Measurements from ENCODE around the gene COL4A6.

Gene COL4A6

DNA sequence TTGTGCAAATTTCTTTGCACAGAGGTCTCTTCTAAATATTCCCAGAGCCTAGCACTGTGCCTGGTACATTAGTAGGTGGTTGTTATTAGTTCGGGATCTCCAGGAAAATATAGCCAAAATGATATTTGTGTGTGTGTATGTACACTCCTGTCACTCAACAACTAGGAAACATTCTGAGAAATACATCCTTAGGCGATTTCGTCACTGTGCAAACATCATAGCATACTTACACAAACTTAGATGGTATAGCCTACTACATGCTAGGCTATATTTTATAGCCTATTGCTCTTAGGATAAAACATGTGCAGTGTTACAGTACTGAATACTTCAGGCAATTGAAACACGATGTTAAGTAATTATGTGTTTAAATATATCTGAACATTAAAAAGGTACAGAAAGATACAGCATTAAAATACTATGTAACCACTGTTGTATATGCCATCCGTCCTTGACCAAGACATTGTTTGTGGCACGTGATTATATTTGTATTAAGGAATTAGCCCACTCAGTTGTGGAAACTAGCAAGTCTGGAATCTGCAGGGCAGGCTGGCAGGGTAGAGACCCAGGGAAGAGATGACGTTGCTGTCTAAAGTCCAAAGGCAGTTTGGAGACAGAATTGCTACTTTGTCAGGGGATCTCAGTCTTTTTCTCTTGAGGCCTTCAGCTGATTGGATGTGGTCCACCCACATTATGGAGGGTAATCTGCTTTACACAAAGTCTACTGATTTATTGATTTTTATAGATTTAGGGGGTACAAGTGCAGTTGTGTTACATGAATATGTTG lies 106.9 kb downstream of the COL4A6 start:
- DNase-seq = no peak

DNA sequence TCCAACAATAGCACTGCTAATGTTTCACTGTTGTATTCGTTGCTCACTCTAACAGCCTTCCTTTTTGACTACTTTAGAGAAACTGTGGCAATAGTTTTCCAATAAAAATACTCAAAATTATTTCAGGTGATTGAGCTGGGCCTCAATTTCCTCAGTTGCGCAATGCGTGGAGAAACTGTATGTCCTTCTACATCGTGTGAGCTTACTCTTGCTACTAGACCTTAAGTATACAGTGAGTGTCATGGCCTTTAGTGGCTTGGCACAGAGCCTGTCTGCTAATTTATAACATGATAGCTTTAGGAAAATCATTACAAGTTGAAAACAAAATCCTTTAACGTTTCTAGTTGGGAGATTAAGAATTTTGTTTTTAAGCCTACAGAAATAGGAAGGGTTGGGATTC lies 114.5 kb downstream of the COL4A6 start:
- no peak for DNase-seq

DNA sequence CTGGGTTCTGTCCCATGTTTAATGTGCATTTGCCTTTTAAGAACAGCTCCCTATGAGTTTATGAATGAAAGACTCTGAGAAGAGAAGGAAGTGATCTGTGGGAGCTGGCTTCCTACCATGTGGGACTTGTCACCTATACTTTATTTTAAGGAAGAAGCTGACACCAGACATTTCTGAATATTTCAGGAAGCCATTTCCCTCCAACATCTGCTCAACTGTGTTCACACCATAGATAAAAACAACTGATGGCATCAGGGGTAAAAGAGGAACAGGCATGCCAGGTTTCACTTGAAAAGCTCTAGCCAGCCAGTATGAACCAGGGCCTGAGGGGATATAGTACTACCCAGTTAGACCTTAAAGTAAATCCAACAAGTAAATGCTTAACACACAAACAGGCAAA lies 116.0 kb downstream of the COL4A6 start:
- no peak for DNase-seq

DNA sequence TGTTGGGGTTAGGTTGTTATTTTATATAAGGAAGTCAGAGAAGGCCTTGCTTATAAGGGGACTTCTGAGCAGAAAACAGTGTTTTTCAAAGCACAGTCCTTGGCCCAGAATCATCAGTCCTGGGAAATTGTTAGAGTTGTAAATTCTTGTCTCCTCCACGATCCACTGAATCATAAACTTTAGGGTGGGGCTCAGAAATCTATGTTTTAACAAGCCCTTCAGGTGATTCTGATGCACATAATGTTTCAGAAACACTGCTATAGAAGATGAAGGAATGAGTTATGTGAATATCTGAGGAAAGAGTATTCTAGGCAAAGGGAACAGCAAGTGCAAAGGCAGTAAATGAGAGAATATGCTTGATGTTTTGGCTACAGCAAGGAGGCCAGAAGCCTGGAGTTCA lies 121.8 kb downstream of the COL4A6 start:
- no peak for DNase-seq

DNA sequence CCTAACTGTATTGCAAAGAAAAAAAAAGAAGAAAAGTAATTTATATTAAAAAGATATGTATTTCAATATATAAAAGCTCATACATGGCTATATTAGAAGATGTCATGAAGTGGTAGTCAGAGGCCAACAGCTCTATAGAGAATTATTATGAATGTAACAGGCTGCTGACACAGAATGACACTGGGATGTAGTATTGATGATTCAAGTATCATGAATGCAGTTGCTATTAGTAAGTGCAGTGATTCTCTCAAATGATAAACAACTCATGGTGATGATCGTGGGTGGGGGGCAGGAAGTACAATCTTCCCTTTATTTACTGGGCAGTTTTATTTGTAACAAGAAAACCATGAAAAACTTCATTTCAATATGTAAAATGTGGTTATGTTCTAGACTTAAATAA lies 124.6 kb downstream of the COL4A6 start:
- DNase-seq = no peak

DNA sequence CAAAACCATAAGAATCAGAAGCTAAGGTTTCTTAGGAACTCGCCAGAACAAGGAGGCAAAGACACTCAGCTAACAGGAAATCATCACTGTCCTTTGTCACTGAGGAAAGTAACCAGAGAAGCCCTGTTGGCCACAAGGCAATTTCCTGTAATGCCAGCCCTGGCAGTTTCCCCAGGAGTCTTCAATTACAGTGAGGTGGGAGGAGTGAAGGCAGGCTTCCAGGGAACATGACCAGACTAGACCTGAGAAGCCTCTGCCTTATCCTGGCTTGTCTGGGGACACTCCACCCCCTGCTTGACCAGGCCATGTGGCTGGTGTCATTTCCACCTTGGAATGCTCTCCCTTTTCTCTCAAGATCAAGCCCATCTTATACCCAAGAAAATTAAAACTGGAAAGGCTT lies 125.3 kb downstream of the COL4A6 start:
- no peak for DNase-seq

DNA sequence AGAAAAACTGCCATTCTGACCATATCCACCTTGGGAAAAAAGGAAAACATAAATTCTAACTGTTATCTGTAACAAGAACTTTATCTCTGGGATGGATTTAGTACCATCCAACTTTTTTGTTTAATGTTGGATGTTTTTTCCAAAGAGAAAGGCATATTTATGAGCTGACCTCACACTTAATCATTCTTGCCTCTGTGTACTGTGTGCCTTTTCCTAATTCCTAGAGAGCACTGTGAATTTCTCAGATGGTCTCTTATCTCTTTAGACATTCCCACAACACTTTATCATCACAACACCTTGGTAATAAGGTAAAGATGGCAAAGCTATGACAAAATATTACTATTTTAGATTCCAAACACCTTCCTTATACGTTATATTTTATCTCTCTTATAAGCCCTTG lies 126.2 kb downstream of the COL4A6 start:
- no peak for DNase-seq

DNA sequence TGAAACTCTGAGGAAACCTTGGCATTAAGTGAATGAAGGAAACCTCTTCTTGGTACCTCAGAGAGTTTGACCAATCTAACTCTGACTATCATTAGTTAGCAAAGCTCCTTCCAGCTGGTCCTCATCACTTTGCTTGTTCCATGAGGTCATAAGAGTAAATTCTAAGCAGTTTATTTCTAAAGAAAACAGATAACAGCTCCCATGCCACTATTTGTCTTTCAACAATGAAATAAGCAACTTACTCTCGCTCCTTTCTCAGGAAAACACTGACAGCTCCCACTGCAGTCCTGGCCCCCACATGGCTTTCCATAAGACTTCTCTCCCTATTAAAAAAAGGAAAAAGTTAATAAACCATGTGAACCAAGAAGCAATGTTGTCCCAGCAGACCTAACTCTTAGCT lies 127.7 kb downstream of the COL4A6 start:
- DNase-seq = no peak

DNA sequence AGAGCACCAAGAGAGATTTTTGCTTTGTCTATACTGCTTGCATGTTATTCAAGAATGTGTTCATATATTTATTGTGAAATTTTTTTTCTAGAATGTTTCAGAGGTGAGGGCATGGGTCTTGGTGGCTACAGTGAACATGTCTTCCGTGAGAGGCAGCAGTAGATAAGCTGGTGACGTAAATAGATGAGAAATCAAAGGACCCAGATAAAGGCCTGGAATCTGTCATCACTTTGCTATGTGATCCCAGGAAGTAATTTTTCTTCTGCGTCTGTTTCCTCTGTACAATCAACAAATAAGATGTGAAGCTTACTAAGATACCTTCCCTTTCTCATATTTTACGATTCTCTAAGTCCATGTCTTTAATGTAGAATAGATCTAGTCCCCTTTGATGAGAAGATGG lies 129.1 kb downstream of the COL4A6 start:
- DNase-seq = no peak

DNA sequence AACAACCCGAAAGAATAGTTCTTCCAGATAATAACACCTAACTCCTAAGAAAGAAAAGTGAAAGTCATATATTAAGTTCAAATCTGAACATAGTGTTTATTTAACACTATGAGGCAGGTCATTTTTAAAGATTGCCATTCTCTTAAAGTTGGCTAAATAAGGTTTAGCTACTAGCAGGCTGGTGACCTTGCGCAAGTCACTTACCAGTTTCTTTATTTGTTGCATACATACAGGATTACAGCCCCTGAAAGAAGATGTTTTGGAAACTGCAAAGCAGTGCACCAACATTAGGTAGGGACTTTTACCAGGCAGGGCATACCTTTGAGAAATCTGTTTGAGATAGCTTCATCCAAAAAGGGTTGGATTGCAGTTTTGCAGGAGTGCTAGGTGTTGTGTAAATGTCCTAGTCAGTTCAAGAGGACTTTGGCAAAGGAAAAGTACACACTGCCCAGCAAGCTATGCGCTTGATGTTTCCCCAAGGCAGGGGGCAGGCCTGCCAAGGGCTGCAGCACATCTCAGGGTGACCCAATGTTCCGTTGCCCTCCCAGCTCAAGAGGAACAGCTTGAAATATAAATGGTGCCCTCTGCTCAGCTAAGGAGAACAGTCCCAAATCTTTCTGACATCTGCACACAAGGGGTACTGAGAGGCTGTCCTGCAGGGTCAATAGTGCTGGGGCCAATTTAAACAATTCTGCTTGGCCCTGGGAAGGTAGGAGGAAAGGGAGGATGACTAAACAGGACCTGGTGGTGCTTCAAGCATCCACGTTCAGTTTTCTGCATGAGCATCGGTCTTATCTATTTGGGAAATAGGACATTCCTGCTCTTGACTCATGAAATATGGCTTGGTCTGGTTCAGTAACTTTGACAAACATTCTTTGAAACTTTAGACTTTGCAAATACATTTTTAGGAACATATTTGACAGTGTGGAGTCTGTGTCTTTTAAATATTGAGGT lies 130.8 kb downstream of the COL4A6 start:
- no peak for DNase-seq

DNA sequence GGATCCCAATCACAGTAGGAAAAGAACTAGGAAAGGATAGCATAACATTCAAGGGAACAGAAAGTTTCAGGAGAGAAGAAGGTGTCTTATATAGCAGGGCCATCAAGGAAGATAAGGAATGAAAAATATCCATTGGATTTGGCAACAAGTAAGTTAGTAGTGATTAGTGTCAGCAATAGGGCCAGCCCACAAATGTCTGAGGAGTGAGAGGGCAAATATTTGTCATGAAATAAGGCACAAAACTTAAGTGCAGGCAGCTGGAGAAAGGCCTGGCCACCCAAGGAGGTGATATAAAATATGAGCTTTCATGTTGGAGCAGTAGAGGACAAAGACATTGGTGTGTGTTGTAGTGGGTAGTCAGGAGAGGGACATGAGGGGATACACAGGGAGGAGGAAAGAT lies 132.1 kb downstream of the COL4A6 start:
- no peak for DNase-seq

DNA sequence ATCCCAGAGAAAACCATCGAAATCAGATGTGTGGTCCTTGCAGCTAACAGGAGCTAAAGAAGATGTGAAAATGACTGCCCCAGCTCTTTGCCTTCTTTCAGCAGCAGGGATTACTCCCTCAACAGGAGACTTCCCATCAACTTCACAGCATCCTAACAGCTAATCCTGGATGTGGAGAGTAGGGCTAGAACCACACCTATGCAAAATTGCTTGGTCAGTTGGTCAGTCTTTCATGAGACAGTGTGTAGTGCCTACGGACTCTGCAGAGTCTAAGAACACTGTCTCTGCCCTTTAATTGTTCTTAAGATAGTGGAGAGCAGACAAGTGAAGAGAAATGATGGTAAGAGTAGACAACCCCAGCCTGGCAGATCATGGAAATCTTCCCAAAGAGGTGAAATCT lies 133.5 kb downstream of the COL4A6 start:
- DNase-seq = no peak

DNA sequence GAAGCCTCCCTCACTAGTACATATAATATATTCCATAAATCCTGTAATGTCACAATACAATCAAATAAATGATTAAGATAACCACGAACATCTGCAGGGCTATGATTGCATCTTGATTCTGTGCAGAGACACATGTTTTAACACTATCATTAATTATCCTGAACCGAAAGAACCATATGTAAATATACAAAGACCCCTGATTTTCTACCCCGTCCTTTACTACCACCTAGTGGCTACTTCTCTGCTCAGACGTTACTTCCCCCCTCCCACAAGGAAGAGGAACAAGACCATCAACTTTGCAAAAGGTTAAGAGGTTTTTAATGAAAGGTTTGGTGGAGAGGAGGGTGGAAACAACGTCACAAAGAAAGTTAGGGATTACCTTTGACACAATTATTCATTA lies 134.0 kb downstream of the COL4A6 start:
- DNase-seq = no peak

DNA sequence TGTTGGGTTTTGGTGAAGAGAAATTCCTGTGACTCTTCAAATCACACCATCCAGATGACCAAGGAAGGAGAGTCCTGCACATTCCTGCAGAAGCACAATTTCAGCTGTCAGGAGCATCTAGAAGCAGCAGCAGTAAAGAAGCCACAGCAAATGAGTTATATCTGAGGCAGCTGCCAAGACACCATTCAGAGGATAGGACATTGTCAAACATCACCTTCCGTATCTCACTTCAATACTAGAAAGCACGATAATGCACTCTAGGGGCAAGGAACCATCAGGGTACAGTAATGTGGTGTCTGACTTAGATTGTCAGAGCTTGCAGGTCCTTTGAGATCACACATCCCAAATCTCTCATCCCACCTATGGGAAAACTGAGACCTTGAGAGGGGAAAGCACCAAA lies 134.5 kb downstream of the COL4A6 start:
- DNase-seq = no peak

DNA sequence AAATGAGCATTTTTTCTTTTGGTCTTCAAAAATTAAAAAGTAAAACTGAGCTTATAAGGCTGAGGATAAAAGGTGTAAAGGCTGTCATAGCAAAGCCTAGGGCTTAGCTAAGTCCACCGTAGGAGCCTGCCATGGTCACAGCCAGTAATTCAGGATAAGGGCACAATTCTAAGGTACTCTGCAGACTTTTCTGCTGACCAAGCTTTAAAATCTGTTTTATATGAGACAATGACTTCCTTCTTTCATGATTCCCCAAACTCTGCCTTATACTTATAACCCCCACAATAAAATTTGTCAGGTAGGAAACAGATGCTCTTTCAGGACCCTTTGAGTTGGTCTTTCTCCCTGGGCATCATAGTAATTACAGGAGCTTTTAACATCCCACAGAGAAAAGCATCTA lies 138.5 kb downstream of the COL4A6 start:
- no peak for DNase-seq

DNA sequence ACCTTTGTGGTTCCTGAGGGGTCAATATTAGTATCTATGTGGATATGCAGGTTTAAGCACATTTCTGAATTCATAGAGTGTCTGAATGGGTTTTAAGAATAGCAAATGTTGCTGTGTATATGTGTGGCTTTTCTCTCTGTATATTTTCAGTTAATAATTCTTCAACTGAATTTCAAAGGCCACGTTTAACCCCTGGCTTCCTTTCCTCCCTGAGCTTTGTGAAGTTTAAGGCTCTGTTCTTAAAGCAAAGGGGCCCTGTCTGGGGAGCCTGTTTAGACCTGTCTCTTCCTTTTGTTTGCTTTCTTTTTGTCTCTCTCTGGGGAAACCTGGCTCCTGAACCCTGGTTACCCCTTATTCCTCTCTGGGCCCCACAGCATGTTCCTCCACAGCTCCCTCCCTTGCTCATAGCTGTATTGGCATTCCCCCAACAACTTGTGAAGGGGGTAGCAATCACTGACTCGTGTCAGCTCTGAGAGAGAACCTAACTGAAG lies 139.1 kb downstream of the COL4A6 start:
- DNase-seq = no peak

DNA sequence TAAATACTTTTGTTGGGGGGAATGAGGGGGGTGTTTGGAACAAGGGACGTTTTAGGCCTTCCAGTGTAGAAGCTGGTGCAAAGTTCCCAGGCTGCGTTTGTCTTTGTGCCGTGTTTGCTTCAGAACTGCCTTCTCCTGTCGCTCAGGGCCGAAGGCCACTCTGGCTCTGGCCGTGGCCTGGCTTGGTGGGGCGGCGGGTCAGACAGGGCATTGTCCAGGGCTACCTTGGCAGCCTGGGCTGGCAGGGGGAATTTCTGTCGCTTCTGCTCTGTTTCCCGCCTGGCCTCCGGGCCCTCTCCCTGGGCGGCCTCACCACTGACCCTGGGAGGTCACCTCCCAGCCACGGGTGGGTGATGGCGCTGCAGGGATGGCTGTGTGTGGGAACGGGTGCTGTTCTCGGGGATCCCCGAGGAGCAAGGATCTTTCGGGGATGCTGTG lies 140.0 kb downstream of the COL4A6 start:
- no peak for DNase-seq

DNA sequence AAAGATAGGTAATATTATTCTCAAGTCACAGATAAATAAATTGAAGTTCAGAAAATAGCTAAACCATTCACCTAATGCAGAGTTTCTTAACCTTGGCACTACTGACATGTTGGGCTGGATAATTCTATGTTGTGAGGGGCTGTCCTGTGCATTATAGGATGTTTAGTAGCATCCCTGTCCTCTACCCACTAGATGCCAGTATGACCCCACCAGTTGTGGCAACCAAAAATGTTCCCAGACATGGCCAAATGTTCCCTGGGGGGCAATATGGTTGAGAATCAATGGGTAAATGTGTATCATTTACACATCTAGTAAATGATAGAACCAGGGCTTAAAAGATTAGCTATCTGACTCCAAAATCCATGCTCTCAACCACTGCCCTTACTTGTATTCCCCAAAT lies 140.9 kb downstream of the COL4A6 start:
- no peak for DNase-seq

DNA sequence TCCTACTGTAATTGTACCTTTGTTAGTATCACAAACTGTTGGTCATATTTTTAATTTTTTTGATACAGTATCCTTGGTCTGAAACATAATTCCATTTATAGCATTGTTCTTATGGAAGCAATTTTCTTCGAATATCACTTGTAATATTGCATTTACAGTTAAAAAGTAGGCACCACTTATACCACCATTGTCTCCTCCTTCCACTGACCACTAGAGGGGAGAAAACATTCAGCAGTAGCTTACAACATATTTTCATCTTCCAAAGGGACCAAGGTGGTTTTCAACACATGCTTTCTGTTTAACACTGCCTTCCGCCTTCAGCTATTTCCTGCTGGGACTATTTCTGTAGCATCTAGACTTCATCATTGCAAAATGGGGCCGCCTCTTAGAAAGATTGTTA lies 146.2 kb downstream of the COL4A6 start:
- no peak for DNase-seq

DNA sequence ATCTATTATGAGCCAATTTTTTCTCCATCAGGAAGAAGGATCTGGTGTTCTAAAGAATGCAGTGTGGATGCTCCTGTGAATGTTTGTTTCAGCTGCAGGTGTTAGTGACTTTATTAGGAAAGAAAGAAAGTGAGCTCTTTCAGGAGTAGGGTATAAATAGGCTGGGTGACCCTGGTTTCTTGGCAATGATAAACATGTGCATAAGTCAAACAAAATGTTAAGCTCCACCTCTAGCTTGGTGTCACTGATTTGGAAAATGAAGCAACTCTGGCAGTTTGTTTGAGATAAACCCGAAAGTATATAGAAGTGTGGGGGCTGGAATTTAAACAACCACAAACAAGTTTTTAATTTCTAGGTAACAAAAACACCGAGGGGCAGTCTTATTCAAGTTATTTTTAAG lies 152.3 kb downstream of the COL4A6 start:
- no peak for DNase-seq

DNA sequence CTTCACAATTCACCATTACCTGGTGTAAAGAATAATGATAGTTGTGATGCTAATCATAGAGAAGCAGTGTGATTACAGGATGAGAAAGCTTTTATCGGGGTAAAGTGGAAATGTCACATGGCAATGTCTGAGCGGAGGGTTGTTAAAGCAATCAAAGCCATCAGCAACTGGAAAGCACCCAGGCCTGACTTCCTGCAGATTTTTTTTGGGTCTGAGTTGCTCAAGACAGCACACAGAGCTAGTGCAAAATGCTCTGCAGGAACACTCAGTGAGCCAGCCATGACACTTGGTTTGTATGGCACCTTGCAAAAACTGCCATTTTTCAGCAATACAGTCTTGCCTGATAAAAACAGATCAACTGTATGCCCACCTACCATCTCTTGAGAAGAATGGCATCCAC lies 152.9 kb downstream of the COL4A6 start:
- no peak for DNase-seq

DNA sequence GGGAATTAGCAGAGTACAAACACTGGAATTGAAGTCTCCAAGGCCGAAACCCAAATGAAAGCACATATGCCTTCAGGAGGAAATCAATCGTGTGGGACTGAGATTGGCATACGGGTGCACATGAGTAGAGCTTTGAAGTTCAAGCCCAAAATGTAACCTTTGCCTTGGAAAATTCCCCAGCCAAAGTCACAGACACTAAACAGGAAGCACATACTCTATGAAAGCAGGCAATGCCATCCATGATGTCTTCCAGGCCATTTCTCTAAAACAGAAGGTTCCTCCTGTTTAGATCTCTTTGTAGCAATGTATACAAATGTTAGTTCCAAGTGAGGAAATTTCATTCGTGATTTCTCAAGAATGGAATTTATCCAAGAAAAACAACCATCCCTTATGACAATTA lies 162.5 kb downstream of the COL4A6 start:
- no peak for DNase-seq

DNA sequence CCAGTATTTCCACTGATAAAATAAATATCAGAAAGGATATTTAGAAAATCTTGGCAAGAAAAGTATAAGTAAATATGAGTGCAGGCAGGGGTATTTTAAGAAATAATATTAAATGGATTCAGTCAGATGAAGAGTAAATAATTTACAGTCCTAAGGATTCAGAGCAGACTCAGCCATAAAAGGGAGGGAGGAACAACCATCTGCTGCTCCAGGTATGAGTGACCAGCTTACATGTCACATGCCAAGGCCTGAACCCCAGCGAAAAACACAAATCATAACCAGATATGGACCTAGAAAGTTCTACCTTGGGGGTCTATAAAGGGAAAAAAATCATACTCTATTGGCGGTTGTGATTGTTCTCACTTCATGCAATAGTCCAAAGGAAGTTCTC lies 166.8 kb downstream of the COL4A6 start:
- no peak for DNase-seq

DNA sequence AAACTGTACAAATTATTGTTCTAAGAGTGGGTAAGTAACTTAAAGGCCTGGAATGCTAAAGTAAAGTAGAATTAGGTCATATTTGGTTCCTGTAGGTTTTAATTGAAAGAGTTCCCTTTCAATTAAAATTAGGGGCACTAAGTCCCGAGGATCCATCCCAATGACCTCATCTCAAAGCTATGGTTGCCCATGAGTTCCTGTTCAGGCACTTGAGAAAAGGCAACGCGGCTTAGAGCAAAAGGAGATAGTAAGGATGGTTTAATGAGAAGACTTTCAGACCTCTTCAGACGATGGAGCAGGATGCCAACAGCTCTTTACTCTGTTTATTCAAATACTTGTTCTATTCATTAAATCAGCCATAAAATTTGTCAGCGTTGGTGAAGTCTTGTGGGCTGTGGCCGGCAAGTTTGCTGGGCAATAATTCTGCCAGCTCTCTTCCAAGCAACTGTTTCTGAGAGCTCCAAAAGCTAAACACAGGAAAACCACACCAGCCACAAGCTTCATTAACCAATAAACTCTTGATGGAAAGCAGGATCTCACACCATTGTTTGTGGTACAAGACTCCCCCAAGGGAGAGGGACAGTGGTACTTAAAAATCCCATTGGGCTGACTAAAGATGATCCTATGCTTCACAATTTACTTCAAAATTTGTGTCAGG lies 167.4 kb downstream of the COL4A6 start:
- no peak for DNase-seq

Measured in CD4-positive, alpha-beta T cell treated with Interleukin-10 for 1 hour (primary cell).